HUDEP-2 (cell line): ENCODE measurements around the gene PPP2R5A.

Experiments used
- DNase-seq, 76 experiments: peaks; one replicate each; lab custom pipeline; 2025; ENCODE audit not compliant: unreplicated experiment in 76 of 76; lab: John Stamatoyannopoulos, UW

The PPP2R5A gene

GRCh38 chr1:212284744-212285684 lies at the start of gene PPP2R5A:
TSS of gene PPP2R5A (plus strand) at chr1:212285410. CDS start at chr1:212286111, 701 bp downstream.
- peak; percentile 42 to 99 (median 97) for DNase-seq

DNA sequence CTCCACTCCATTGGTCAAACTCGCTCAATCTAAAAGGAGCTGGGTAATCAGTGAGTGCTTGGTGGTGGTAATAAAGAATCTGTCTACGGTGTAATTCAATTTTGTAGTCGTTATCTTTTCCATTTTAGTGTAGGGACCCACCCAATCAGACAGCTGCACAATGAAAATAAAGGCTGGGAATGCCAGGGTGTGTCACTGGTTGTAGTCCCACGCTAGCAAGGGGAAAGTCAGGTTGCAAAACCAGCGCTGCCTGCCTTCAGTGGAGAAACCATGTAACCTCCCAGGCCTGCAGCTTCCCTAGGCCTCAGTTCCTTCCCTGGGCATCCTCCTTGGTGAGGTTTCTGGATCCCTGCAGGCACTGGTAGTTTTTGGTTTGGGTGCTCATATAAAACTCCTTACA lies 49.4 kb upstream of the PPP2R5A start:
- no peak for DNase-seq

DNA sequence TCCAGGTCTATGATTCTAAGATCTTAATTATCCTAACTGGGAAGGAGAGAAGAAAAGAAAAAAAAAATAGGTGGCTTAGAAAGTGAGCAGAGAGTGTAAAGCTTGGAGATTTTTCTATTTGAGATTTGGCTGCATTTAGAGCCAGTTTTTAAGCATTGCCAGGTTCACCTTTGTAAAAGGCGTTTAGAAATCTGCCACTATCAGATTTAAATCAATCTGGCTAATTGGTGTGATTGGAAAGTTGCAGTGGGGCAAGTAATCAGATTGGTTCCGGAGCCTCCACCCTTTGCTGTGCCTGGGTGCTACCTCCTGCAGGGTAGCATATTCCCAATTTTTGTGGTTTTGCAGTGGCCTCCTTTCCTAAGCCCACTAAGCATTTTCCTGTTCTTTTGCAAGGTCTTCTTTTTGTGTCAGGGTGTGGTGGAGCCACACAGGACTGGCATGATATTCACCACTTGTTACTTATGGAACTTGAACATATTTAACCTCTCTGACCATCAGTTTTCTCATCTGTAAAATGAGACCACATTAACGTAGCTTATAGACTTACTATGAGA lies 48.5 kb upstream of the PPP2R5A start:
- DNase-seq, result no peak

DNA sequence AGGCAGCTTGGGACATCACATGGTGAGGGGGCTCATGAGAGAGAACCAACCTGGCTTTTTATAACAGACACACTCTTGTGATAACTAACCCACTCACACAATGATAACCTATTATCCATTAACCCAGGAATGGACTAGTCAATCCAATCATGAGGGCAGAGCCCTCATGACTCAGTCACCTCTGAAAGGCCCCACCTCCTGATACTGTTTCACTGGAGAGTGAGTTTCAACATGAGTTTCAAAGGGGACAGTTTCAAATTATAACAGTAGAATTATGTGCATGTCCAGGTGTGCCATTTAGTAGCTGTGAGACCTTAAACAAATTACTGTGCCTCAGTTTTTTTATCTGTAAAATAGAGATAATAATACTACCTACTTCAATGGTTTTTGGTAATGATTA lies 47.6 kb upstream of the PPP2R5A start:
- DNase-seq, result peak in 1 of 76 experiments; percentile 15

GRCh38 chr1:212238552-212238951 lies 46.7 kb upstream of the PPP2R5A start:
- no peak for DNase-seq

DNA sequence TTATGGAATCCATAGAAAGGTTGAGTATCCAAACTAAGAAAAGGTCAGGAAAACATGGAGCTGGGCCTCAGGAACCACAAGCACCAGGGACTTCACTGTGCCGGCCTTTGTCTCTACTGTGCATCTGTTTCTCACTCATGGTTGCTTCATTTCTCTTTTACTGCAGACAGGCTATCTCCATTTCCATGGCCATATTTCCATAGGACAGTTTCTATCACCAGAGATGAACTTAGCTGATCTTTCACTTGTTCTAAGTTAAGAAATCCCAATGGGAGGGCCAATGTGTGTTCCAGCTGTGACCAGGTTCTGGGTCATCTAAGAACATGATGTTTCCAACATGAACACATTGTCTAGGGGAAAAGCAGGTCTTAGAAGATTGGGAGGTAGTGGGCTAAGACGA lies 43.7 kb upstream of the PPP2R5A start:
- DNase-seq, result no peak

DNA sequence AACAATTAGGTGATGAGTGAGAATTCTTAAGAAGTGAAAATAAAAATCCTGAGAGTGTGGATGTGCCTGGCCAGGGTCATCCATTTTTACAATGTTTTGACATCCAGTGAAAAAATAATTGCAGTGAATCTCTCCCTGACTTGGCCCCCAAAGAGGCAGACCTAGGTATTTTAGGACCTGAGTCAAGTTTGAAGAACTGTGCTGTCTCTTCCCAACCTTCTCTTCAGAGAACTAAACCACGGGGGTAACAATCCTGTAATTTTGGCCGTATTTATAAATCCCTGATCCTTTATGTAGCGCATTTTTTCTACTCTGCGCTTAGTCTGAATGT lies 43.3 kb upstream of the PPP2R5A start:
- no peak for DNase-seq

GRCh38 chr1:212242288-212242984 lies 42.8 kb upstream of the PPP2R5A start:
- no peak for DNase-seq

DNA sequence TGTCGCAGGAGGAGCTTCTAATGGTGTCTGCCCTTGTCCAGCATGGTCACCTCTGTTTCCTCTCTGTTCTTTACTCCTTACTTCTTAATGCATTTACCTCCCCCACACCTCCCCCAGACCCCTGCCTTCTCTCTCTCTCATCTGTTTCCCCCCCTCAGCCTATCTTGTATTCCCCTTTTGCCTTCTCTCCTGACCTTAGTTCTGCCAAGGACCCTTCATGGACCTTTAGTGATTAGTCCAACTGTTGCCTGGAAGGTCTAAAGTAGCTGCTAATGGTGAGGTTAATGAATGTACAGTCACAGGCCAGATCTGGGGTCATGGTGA lies 42.3 kb upstream of the PPP2R5A start:
- no peak for DNase-seq

GRCh38 chr1:212244441-212244840 lies 40.8 kb upstream of the PPP2R5A start:
- DNase-seq, result no peak

DNA sequence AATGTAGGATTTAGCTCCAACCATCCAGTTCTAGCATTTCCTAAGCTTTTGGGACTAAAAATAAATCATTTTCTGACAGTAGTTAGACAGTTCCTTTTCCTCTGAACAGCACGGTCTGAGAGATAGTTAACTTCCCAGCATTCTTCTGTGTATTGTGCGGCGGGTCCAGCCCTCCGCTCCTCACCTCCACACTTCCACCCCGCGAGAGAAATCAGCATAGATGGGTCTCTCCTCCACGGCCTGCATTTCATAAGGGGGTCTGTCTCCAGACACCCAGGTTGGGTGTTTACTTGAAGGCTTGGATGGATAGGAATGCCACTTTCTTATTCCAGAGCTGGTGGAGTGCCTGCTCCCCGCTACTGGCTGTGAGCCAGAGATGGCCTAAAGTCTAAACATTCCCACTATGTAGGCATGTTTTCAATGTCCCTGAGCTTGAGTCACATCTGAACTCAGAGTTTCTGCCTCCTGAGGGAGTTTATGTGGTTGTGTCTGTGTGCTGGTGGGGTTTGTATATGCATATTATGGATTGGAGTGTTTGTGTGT lies 38.0 kb upstream of the PPP2R5A start:
- no peak for DNase-seq

- no peak for DNase-seq
Observed at GRCh38 chr1:212247988-212248387, 37.2 kb upstream of the PPP2R5A start.

DNA sequence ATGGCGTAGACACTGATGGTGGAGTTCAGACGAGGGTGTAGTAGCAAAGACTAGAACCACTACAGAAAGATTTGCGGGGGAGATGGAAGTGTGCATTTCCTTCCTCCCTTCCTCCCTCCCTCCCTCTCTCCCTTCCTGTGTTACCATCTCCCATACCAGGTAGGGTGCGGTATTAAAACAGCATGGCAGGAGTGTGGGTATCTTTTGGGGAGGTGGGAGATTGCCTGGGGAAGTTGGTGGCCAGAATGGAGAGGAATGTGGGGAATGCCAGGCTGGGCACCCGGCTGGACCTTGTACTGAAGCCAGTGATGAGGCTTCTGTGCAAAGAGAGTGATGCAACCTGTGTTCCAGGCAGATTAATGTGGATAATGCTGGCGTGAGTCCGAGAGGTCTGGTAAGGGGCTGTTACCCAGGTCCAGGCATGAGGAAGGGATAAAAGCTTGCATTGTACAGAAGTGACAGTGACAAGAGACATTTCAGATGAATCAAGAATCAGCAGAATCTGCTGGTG lies 30.3 kb upstream of the PPP2R5A start:
- no peak for DNase-seq

- DNase-seq, result no peak
Observed at GRCh38 chr1:212255705-212256307, 29.4 kb upstream of the PPP2R5A start.

DNA sequence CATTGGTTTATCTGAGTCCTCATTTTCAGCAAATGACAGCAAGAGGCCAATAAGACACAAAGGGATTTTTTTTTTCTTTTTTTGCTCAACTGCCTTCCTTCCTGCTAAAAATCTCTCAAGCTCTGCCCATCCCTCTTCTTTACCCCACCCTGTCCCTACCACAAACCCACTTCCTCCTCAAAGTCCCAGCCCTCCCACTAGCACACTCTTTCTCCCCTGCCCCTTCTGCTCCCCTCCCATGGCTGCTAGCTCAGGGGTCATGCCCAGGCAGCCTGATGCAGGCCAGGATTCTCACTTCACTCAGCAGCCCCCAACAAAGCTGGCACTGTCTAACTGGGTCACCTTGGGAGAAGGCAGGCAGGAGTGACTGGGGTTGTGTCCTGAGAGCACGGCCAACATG lies 28.8 kb upstream of the PPP2R5A start:
- DNase-seq, result no peak

DNA sequence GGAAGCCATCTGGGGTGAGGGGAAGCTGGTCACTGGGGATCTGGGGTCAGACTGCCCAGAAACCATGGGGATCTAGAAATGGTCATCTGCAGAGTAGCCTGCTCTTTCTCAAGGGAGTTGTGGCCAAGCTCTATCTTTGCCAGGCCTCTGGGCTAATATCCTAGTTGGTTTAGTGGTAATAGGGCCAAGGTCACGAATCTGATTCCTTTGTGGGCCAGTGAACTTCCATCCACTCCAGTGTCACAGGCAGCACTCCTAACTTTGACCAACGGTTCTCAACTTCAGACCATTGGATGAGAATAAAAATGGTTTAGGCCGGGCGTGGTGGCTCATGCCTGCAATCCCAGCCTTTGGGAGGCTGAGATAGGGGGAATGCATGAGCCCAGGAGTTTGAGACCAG lies 28.1 kb upstream of the PPP2R5A start:
- no peak for DNase-seq

- DNase-seq, result no peak
Observed at GRCh38 chr1:212259693-212260480, 25.3 kb upstream of the PPP2R5A start.

DNA sequence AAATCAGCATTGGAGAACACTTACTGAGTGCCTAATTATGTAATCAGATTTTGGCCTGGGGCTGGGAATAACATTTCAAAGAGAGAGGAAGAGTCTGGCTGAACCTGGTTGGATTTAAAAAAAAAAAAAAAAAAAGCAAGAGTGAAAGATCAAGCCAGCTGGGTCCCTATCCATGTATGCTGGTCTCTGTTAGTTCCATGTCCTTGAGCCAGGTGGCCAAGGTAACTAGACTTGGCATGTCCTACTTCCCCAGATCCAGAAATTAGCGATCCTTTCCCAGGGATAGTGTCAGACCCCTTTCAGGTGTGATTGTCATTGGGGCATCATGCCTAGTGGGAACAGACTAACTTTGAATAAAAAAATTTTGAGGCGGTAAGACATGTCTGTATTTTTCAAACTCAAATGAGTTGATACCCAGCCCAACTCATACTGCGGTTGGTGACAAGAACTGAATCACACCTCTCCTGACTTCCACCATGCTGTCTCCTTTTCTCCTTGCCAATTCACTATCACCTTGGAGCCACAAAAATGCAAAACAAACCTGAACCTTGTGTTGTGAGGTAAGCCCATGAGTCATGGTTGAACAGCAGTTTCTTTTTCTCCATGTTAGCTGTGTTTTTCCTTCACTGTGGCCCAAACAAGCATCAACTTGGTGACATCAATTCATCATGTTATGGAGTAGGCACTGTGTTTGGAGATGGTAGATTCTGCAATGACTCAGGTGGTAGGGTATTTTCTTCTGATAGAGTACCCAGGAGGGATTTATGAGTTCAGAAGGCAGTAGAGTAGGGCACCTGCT lies 24.5 kb upstream of the PPP2R5A start:
- DNase-seq, result no peak

DNA sequence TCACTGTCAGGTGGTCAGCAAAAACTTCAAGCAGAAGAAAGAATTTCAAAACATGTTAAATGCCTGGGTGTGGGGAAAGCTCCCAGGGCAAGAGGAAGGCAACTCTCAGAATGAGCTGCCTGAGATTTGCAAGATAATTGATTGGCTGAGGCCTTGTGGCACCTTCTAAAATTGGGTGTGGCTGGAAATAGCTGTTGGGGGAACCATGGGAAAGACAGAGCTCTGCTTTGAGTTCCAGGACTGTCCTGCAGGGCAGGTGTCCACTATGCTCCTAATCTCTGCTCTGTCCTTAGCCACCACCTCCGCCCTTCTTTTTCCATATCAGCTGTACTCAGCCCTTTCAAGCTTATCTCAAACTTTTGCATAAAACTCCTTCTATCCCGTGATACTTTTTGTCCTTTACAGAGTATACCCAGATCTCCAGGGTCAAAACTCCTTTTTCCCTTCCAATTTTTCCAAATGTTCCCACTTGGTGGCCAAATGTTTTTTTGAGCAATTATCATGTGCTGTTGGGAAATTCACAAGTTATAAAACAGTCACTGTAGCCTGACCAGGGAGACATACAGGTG lies 23.8 kb upstream of the PPP2R5A start:
- DNase-seq, result peak in 9 of 76 experiments; percentile 3 to 25 (median 9)
